Common myeloid progenitor, CD34-positive (primary cell): Measurements from ENCODE around the gene SDF4.

Source experiments
- CTCF ChIA-PET: fragments of 350-600 bp; sonication (Branson Sonifier 250); formaldehyde crosslinking; loops from one replicate; lab custom pipeline; 2021; ENCODE audit warnings: antibody characterized with exemption; lab: Charles Lee
- POLR2A ChIA-PET: fragments of 350-600 bp; sonication (Branson Sonifier 250); formaldehyde crosslinking; loops from one replicate; lab custom pipeline; 2021; ENCODE audit warnings: antibody characterized with exemption; lab: Charles Lee
- DNase-seq, 3 donors: peaks; one replicate each; pipeline versions ENCODE4 v3.0.0 to v3.0.0-alpha.2; 2013
- H3K27ac ChIP-seq, 2 experiments: 1 replicate in 1 of 2; 2 replicates in 1 of 2; pipeline ENCODE4 v1.7.0; 2013; ENCODE audit warnings: inconsistent platforms in 2 of 2, low read length in 2 of 2, mild to moderate bottlenecking in 2 of 2, low read depth in 1 of 2, moderate library complexity in 1 of 2; ENCODE audit not compliant: severe bottlenecking in 2 of 2, insufficient read depth in 1 of 2, poor library complexity in 1 of 2
- H3K27me3 ChIP-seq, 5 experiments: replicated peaks in 2 of 5; 1 replicate in 3 of 5; 2 replicates in 2 of 5; pipeline versions ENCODE4 v1.6.1 to v1.7.0; 2013; ENCODE audit warnings: low read length in 4 of 5, mild to moderate bottlenecking in 2 of 5, moderate library complexity in 2 of 5, inconsistent platforms in 1 of 5; ENCODE audit not compliant: insufficient read depth in 5 of 5, control insufficient read depth in 4 of 5
- H3K36me3 ChIP-seq, 4 experiments: 1 replicate in 2 of 4; 2 replicates in 2 of 4; pipeline versions ENCODE4 v1.6.1 to v1.7.0; 2013; ENCODE audit warnings: low read length in 3 of 4, control low read depth in 1 of 4, mild to moderate bottlenecking in 1 of 4; ENCODE audit not compliant: control insufficient read depth in 4 of 4, insufficient read depth in 4 of 4
- H3K4me1 ChIP-seq, 4 experiments: 1 replicate in 3 of 4; 2 replicates in 1 of 4; pipeline versions ENCODE4 v1.6.1 to v1.7.1; 2013; ENCODE audit warnings: low read length in 3 of 4, mild to moderate bottlenecking in 3 of 4, control low read depth in 1 of 4, inconsistent platforms in 1 of 4, moderate library complexity in 1 of 4; ENCODE audit not compliant: control insufficient read depth in 4 of 4, insufficient read depth in 4 of 4; ENCODE audit errors: control extremely low read depth in 1 of 4
- H3K4me3 ChIP-seq, 7 experiments: 1 replicate in 4 of 7; 2 replicates in 3 of 7; pipeline versions ENCODE4 v1.5.1 to v1.7.0; 2013; ENCODE audit warnings: mild to moderate bottlenecking in 7 of 7, low read length in 6 of 7, moderate library complexity in 6 of 7, inconsistent platforms in 2 of 7, low read depth in 2 of 7, control low read depth in 1 of 7; ENCODE audit not compliant: insufficient read depth in 4 of 7, control insufficient read depth in 1 of 7; ENCODE audit errors: extremely low read depth in 1 of 7
- H3K9me3 ChIP-seq, 5 experiments: 1 replicate in 4 of 5; 2 replicates in 1 of 5; pipeline versions ENCODE4 v1.6.1 to v1.7.1; 2013; ENCODE audit warnings: low read length in 4 of 5, mild to moderate bottlenecking in 2 of 5, inconsistent platforms in 1 of 5, low read depth in 1 of 5, moderate library complexity in 1 of 5; ENCODE audit not compliant: control insufficient read depth in 4 of 5, insufficient read depth in 2 of 5; ENCODE audit errors: control extremely low read depth in 1 of 5
- WGBS: methylation state at CpG from one replicate; pipeline ENCODE4 v1.1.5; 2013; ENCODE audit not compliant: insufficient coverage; 5-methylcytosine and 5-hydroxymethylcytosine counted together

The SDF4 gene

DNA sequence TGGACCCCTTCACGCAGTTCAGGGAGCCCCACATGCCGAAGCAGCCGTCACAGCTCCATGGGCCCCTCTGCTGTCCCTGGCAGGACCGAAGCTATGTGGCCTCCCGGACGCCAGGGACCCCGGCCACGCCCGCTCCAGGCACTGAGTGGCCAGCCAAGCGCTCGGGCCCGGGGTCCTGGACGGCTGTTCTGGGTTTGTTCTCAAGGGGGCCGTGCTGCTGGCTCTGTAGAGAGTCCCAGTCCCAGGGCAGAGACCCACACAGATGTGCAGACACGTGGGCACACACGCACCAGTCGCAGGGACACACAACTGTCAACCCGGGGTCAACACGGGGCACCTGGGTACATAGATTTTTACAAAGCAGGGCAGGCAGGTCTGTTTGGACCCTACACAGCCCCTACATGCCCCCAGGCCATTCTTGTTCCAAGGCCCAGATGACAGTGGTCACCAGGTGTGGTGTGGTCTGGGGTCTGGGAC is 6.9 kb upstream of the SDF4 start:
- CTCF ChIA-PET, result interaction anchor here (1.0 to 2.7 kb wide), 4 partner anchors 13 to 117 kb away, joined by 3 to 11 read pairs (median 3); no protein-coding TSS in a partner anchor
- POLR2A ChIA-PET, result no interaction called here

DNA sequence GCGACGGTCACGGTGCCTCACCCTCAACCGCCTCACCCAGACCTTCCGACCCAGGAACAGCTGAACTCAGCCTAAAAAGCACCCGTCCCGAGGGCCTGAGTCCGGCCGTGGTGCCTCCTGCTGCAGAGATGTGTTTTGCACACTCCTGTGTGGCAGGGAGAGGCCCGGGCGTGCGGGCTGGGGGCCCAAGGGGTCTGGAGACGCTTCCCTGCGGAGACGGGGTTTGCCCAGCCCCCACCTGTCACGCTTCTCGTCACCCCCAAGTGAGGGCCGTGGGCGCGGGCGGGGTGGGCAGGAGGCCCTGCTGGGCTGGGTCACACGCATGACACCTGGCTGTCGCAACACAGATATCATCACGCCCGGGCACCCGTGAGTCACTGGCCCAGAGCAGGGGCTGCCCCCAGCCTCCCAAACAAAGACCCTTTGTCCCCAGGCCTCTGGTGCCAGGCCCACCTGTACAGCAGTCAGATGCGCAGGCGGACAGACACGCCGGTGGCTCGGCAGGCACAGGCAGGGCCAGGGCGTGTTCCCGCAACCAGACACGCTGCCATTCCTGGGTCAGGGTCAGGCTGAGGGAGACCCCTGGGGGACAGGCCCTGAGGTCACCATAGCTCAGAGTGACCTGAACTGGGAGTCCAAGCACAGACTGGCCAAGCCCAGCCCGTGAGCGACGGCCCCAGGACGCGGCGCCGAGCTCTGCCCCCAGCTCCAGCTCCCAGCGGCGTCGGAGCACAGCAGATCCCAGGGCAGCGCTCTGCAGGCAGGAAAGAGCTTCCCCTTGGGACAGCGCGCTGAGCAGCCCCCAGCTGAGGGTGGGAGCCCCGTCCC is 6.3 kb upstream of the SDF4 start:
- ChIA-PET POLR2A (no interaction called here), CTCF (interaction anchor here (1.1 to 2.7 kb wide), 3 partner anchors 13 to 115 kb away, joined by 3 to 11 read pairs (median 3); no protein-coding TSS in a partner anchor)
- no peak overlapping the region for H3K4me3 ChIP-seq
- H3K36me3 ChIP-seq, result peaks cover 0 to 18% (median 16%) of the 10 kb centered on the region in 4 experiments
- H3K9me3 ChIP-seq, result no peaks in the 10 kb centered on the region
- no peak overlapping the region for H3K27ac ChIP-seq
- 74% methylated on average over 40 of the region's 48 CpGs for WGBS
- DNase-seq, result no peak
- H3K4me1 ChIP-seq, result peaks cover 0 to 11% (median 6%) of the 10 kb centered on the region in 4 experiments
- peaks cover 0 to 34% (median 0%) of the 10 kb centered on the region in 5 experiments for H3K27me3 ChIP-seq

More for the DNA sequence above, 6.9 kb upstream of the SDF4 start:
- Histone ChIP-seq H3K27me3 (peaks cover 0 to 34% (median 0%) of the 10 kb centered on the region in 5 experiments), H3K4me3 (no peak overlapping the region), H3K4me1 (peaks cover 0 to 5% (median 1%) of the 10 kb centered on the region in 4 experiments), H3K27ac (no peak overlapping the region), H3K9me3 (no peaks in the 10 kb centered on the region), H3K36me3 (peaks cover 0 to 15% (median 15%) of the 10 kb centered on the region in 4 experiments)
- 89% methylated on average over 14 of the region's 19 CpGs for WGBS
- no peak for DNase-seq

GRCh38 chr1:1236945-1237873 is 5.4 kb upstream of the SDF4 start:
- Histone ChIP-seq H3K36me3 (peaks cover 0 to 18% (median 16%) of the 10 kb centered on the region in 4 experiments), H3K4me1 (peaks cover 0 to 19% (median 14%) of the 10 kb centered on the region in 4 experiments), H3K9me3 (no peaks in the 10 kb centered on the region), H3K27me3 (peaks cover 0 to 34% (median 0%) of the 10 kb centered on the region in 5 experiments), H3K4me3 (no peak overlapping the region), H3K27ac (no peak overlapping the region)
- ChIA-PET POLR2A (no interaction called here), CTCF (interaction anchor here (1.3 to 2.7 kb wide), 3 partner anchors 14 to 205 kb away, joined by 3 to 11 read pairs (median 3); no protein-coding TSS in a partner anchor)
- 63% methylated on average over 29 of the region's 34 CpGs for WGBS
- DNase-seq, result no peak

DNA sequence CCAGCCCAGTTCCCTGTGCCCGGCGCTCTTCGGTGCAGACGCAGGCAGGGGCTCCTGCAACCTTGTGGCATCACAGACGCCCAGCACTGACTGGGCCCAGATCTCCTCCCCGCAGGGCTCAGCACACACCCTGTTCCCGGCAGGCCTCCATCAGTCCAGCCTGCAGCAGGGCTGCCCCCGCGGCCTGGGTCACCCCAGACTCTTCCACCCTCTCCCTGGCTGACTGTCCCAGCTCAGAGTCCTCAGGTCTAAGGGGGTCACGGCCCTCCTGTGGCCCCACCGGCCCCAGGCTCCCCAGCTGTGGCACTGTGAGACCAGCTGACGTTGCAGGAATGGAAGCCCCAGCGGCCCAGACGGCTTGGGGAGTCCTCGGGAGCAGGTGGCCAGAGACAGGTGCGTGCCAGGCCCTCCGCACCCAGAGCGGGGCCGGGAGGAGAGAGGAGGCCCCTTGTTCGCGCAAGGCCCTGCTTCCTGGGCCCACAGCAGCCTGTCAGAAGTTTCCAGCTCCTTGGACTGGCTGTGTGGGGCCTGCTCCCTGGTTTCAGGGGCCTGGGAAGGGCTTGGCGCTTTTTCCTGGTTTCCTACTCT is 4.5 kb upstream of the SDF4 start:
- DNase-seq, result no peak
- Histone ChIP-seq H3K27ac (no peak overlapping the region), H3K4me1 (peaks cover 0 to 19% (median 16%) of the 10 kb centered on the region in 4 experiments), H3K9me3 (no peaks in the 10 kb centered on the region), H3K27me3 (peaks cover 0 to 34% (median 0%) of the 10 kb centered on the region in 5 experiments), H3K4me3 (no peak overlapping the region), H3K36me3 (peaks cover 0 to 18% (median 16%) of the 10 kb centered on the region in 4 experiments)
- WGBS, result 96% methylated on average over 19 of the region's 22 CpGs
- ChIA-PET CTCF (interaction anchor here (1.3 to 2.7 kb wide), 3 partner anchors 15 to 204 kb away, joined by 3 to 11 read pairs (median 3); no protein-coding TSS in a partner anchor), POLR2A (no interaction called here)

DNA sequence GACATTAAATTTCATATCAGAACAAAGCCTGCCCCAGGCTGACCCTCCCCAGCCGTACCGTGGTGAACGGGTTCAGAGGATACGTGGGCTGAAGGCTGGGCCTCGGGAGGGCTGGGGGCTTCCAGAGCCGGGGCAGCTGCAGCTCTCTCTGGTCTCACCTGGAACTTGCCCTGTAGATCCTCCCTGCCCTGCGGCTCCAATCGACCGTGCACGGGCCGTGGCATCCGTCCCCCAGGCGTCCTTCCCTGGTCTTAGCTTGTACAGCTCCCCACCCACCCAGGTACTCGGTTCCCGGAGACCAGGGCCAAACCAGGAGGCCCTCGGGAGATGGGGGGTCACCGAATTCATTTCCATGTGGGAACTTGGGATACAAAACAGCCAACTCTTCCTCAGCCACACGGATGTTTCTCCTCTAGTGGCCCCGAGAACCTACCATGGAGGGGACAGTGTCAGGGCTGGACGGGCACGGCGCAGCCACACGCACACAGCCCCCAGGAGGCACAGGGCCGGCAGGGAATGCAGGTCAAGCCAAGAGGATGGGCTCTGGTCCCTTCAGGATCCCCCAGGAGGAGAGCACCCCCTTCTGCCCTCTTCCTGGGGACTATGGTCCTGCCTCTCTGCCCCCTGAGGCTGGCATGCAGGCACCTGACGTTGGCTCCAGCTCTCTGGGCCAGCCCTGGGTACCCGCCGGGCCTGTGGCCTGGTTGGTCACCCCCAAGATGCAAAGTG is 3.4 kb upstream of the SDF4 start:
- Histone ChIP-seq H3K36me3 (peaks cover 0 to 18% (median 16%) of the 10 kb centered on the region in 4 experiments), H3K4me1 (peaks cover 4 to 30% (median 26%) of the 10 kb centered on the region in 4 experiments), H3K9me3 (no peaks in the 10 kb centered on the region), H3K27me3 (peaks cover 0 to 31% (median 0%) of the 10 kb centered on the region in 5 experiments), H3K4me3 (no peak overlapping the region), H3K27ac (no peak overlapping the region)
- CTCF ChIA-PET, result interaction anchor here (1.3 kb wide), 1 partner anchor 15 kb away, joined by 6 read pairs; no protein-coding TSS in a partner anchor
- POLR2A ChIA-PET, result no interaction called here
- WGBS, result 96% methylated on average over 23 of the region's 27 CpGs
- no peak for DNase-seq
